Measurements from ENCODE around the gene FNDC3B.
A peak's percentile ranks its signal among the peaks of the same experiment; 100 is the strongest.

FNDC3B gene

GRCh38 chr3:172138193-172138537 is 98.8 kb downstream of the FNDC3B start:
- no peak for TF ChIP-seq FOXM1 (IDR thresholded peaks at IDR 0.05; ENCODE audit: borderline replicate concordance, low read depth)
- 0 out of 2 replicates have a peak, but pooled peaks have one; percentile 4 for TF ChIP-seq TEAD4 (IDR thresholded peaks at IDR 0.05)
- no peak for TF ChIP-seq MAX (IDR thresholded peaks at IDR 0.05)

- no peak for TF ChIP-seq RAD21 (IDR thresholded peaks at IDR 0.05; ENCODE audit: low read depth)
- peak; percentile 31; the same call in 1 of the 2 replicates for TF ChIP-seq MAX (IDR thresholded peaks at IDR 0.05)
- peak; percentile 31; the same call in 1 of the 2 replicates for TF ChIP-seq CEBPB (IDR thresholded peaks at IDR 0.05)
- peak; percentile 16; the same call in 1 of the 2 replicates for TF ChIP-seq EP300 (IDR thresholded peaks at IDR 0.05; ENCODE audit: borderline replicate concordance)
- TF ChIP-seq TAF1 (IDR thresholded peaks at IDR 0.05; ENCODE audit: low read depth), result no peak
- no peak for TF ChIP-seq TEAD4 (IDR thresholded peaks at IDR 0.05)
Observed at GRCh38 chr3:172138792-172139507, 99.6 kb downstream of the FNDC3B start.

- no peak for TF ChIP-seq REST (IDR thresholded peaks at IDR 0.05; ENCODE audit: low read depth)
- no peak for TF ChIP-seq EGR1 (IDR thresholded peaks at IDR 0.05)
- TF ChIP-seq YY1 (IDR thresholded peaks at IDR 0.05; ENCODE audit: low read depth), result no peak
- no peak for TF ChIP-seq USF1 (IDR thresholded peaks at IDR 0.05)
- TF ChIP-seq CEBPB (IDR thresholded peaks at IDR 0.05), result no peak
- TF ChIP-seq TAF1 (IDR thresholded peaks at IDR 0.05; ENCODE audit: low read depth), result no peak
- no peak for TF ChIP-seq TCF12 (IDR thresholded peaks at IDR 0.05; ENCODE audit: low read depth)
- TF ChIP-seq NFIC (IDR thresholded peaks at IDR 0.05), result no peak; the same call in 1 of the 2 replicates
- TF ChIP-seq CREB1 (IDR thresholded peaks at IDR 0.05; ENCODE audit: low read depth), result no peak
- no peak for TF ChIP-seq TEAD4 (IDR thresholded peaks at IDR 0.05)
- no peak for TF ChIP-seq RAD21 (IDR thresholded peaks at IDR 0.05; ENCODE audit: low read depth)
- TF ChIP-seq EP300 (IDR thresholded peaks at IDR 0.05; ENCODE audit: borderline replicate concordance), result no peak
- TF ChIP-seq ZBTB7A (IDR thresholded peaks at IDR 0.05; ENCODE audit: low read depth), result no peak
- no peak for TF ChIP-seq FOXM1 (IDR thresholded peaks at IDR 0.05; ENCODE audit: borderline replicate concordance, low read depth)
- TF ChIP-seq MAX (IDR thresholded peaks at IDR 0.05), result no peak
Observed at GRCh38 chr3:172139528-172140276, 100.3 kb downstream of the FNDC3B start.

GRCh38 chr3:172140499-172141391 is 101.4 kb downstream of the FNDC3B start:
- TF ChIP-seq TEAD4 (IDR thresholded peaks at IDR 0.05), result peak; percentile 87
- TF ChIP-seq EP300 (IDR thresholded peaks at IDR 0.05; ENCODE audit: borderline replicate concordance), result peak; percentile 89
- TF ChIP-seq NFIC (IDR thresholded peaks at IDR 0.05), result no peak; the same call in 1 of the 2 replicates
- no peak for TF ChIP-seq TAF1 (IDR thresholded peaks at IDR 0.05; ENCODE audit: low read depth)
- no peak for TF ChIP-seq YY1 (IDR thresholded peaks at IDR 0.05; ENCODE audit: low read depth)
- TF ChIP-seq TCF12 (IDR thresholded peaks at IDR 0.05; ENCODE audit: low read depth), result peak; percentile 87
- peak; percentile 68; the same call in 1 of the 2 replicates for TF ChIP-seq FOXM1 (IDR thresholded peaks at IDR 0.05; ENCODE audit: borderline replicate concordance, low read depth)
- TF ChIP-seq CEBPB (IDR thresholded peaks at IDR 0.05), result peak; percentile 98
- peak; percentile 21; the same call in 1 of the 2 replicates for TF ChIP-seq RAD21 (IDR thresholded peaks at IDR 0.05; ENCODE audit: low read depth)

GRCh38 chr3:172142051-172142863 is 102.9 kb downstream of the FNDC3B start:
- TF ChIP-seq RAD21 (IDR thresholded peaks at IDR 0.05; ENCODE audit: low read depth) (no peak), TEAD4 (IDR thresholded peaks at IDR 0.05) (no peak), REST (IDR thresholded peaks at IDR 0.05; ENCODE audit: low read depth) (no peak), TAF1 (IDR thresholded peaks at IDR 0.05; ENCODE audit: low read depth) (no peak), CREB1 (IDR thresholded peaks at IDR 0.05; ENCODE audit: low read depth) (no peak), USF1 (IDR thresholded peaks at IDR 0.05) (no peak), CEBPB (IDR thresholded peaks at IDR 0.05) (peak; percentile 70), FOXM1 (IDR thresholded peaks at IDR 0.05; ENCODE audit: borderline replicate concordance, low read depth) (no peak), ZBTB7A (IDR thresholded peaks at IDR 0.05; ENCODE audit: low read depth) (no peak), NFIC (IDR thresholded peaks at IDR 0.05) (no peak), EGR1 (IDR thresholded peaks at IDR 0.05) (no peak), MAX (IDR thresholded peaks at IDR 0.05) (0 out of 2 replicates have a peak, but pooled peaks have one; percentile 17), EP300 (IDR thresholded peaks at IDR 0.05; ENCODE audit: borderline replicate concordance) (0 out of 2 replicates have a peak, but pooled peaks have one; percentile 11), TCF12 (IDR thresholded peaks at IDR 0.05; ENCODE audit: low read depth) (no peak), YY1 (IDR thresholded peaks at IDR 0.05; ENCODE audit: low read depth) (no peak)

All from Ishikawa (cell line).